Stimulated activated CD8-positive, alpha-beta memory T cell treated with anti-CD3 and anti-CD28 coated beads, Interleukin-2, amount 100 ng/mL, for 1 hour (primary cell): ENCODE measurements around the gene CHPT1.
"Not testable (repeated sequence)": the region's sequence is repeated elsewhere in the genome, so short reads cannot be mapped to it uniquely, and the experiment has no call there.

ENCODE experiments used
- DNase-seq, 2 donors: peaks; one replicate each; pipeline ENCODE4 v3.0.0-alpha.2; 2020; ENCODE audit warnings: low read depth in 2 of 2

Gene CHPT1

GRCh38 chr12:101697197-101697929 lies at the start of gene CHPT1:
CHPT1 (plus strand) TSS chr12:101697640; CDS start chr12:101697862, 222 bp downstream.
- DNase-seq: peak; percentile 20 to 37

- DNase-seq: no peak
Measured at GRCh38 chr12:101647711-101648110, 49.7 kb upstream of the CHPT1 start.

DNA sequence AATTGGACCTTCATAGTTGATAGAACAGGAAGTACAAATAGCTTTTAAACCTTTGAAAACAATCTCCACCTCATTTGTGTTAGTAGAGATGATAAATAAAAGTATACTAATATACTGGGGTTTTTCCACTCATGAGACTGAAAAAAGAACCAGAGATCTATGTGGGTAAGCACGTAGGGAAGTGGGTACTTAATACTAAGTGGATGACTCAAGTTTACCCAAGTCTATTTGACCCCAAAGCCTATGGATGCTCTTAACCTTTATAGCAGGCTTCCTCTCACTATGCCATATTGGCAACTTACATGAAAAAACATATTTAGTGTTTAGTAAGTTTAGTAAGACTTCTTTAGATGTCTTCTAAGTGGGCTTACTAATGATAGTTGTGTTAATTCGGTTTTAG lies 49.2 kb upstream of the CHPT1 start:
- DNase-seq: no peak

- DNase-seq: no peak
Measured at GRCh38 chr12:101650346-101651117, 46.9 kb upstream of the CHPT1 start.

DNA sequence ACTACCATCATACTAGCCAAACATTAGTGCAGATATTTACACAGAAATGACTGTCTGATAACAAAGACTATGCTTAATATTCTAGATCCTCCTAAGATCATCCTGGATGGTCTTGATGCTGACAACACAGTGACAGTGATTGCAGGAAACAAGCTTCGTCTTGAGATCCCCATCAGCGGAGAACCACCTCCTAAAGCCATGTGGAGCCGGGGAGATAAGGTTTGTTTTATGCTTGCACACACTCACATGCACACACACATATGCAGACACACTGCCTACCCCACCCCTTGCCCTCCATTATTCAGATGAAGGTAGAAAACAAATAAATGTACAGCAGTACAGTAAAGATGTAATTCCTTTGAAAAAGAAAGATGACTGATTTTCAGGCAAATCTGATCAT lies 44.4 kb upstream of the CHPT1 start:
- no peak for DNase-seq

DNA sequence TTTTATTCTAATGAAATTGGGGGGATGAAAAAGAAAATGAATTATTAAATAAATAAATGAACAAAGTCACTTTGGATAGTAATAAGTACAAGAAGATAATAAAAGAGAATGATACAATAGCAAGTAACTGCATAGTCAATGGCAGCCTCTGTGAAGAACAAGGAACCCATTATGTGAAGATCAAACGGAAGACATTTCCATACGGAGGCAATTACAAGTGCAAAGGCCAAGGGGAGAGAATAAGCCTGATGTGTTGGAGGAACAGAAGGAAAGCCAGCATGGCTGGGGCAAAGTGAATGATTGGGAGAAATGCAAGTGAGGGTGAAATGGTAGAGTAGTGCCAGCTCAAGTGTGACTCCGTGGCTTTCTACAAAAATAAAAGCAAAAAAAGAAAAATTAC lies 43.9 kb upstream of the CHPT1 start:
- DNase-seq: no peak

- DNase-seq: no peak
Measured at GRCh38 chr12:101654442-101654841, 43.0 kb upstream of the CHPT1 start.

DNA sequence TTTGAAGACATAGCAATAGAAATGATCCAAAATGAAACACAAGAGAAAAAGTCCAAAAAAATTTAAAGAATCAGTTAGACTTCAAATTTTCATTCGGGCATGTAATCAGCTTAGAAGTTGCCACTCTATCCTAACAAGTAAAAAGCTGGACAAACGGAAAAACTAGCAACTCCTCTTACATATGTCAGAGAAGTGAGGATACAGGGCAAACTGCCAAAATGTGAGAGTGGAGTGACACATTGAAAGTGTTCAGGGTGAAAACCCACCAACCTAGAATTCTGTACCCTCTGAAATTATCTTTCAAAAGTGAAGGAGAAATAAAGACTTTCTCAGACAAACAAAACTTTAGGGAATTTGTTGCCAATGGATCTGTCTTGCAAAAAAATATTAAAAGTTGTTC lies 42.0 kb upstream of the CHPT1 start:
- no peak for DNase-seq

DNA sequence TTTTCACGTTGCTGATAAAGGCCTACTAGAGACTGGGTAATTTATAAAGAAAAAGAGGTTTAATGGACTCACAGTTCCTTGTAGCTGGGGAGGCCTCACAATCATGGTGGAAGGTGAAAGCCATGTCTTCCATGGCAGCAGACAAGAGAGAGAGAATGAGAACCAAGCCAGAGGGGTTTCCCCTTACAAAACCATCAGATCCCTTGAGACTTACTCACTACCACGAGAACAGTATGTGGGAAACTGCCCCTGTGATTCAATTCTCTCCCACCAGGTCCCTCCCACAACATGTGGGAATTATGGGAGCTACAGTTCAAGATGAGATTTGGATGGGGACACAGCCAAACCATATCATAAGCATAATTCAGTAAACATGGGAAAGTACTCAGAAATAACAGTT lies 36.8 kb upstream of the CHPT1 start:
- not testable (repeated sequence) for DNase-seq

DNA sequence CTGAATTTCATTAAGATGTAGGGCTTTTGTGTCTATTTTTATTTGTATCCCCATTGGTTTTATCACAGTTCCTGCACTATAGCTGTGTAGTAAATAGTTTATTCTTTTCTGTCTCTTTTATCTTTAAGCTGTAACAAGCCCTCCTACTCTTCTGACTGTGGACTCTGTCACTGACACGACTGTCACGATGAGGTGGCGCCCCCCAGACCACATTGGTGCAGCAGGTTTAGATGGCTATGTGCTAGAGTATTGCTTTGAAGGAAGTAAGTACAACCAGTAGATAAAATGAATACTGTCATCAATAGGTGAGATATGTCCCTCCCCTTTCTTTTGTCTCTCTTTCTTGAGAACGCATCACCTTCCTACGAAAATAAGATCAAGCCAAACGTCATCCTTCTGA lies 34.1 kb upstream of the CHPT1 start:
- no peak for DNase-seq

DNA sequence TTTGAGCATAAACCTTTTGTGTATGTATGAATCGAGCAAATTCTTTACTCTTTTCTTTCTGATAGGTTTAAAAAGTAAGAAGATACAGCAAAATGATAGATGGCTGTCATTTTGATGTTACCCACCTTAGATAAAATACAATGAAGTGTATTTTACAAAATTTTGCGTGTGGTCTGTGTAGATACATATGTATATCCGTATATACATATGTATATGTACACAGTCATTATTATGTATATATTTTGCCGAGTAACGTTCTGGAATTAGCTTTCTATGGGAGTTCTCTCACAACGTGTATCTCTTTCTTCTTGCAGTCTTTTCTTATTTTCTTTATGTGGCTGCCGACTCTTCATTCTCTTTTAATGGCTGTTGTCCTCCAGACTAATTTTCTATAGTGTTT lies 32.4 kb upstream of the CHPT1 start:
- no peak for DNase-seq

DNA sequence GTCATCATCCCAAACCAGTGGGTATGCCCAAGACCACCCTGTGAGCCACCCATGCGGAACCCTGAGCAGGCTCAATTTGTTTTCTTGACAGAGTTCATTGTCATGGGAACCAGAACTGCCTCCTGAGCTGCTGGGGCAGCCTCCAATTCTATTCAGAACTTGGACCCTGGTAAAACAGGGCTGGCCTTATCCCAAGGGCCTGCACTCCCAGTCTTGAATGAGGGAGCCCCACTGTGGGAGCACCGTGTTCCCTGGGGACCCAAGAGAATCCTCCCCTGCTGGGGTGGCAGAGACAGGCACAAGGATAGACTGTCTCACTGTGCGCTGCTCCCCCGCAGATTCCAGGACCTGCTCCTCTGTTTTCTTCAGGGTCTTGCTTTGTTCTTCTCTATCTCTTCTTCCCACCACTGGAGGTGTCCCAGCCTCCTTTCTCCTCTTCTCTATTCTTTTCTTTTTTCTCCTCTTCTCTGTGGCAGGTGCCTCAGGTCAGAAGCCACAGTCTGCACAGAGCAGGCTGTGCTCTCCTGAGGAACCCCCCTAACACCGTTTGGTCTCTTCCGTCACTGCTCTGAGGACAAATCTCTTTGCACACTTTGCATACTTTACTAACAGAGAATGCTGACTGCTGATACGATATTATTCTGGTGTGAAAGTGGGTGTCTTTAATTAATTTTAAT lies 31.2 kb upstream of the CHPT1 start:
- DNase-seq: no peak

DNA sequence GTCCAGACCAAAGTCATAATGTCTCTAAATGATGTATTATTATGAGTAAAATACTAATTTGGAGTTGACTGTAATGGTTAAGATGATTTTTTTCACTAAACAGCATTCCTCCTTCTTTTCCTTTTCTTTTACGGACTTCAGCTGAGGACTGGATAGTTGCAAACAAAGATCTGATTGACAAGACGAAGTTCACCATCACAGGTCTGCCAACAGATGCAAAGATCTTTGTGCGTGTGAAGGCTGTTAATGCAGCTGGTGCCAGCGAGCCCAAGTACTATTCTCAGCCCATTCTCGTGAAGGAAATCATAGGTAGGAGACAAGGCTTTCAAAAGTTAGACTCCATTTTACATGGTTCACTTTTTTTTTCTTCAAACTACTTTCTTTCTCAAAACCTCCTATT lies 29.8 kb upstream of the CHPT1 start:
- no peak for DNase-seq

- DNase-seq: no peak
Measured at GRCh38 chr12:101670007-101670671, 27.3 kb upstream of the CHPT1 start.

- DNase-seq: no peak
Measured at GRCh38 chr12:101671157-101671791, 26.2 kb upstream of the CHPT1 start.

- DNase-seq: no peak
Measured at GRCh38 chr12:101671833-101672232, 25.6 kb upstream of the CHPT1 start.

DNA sequence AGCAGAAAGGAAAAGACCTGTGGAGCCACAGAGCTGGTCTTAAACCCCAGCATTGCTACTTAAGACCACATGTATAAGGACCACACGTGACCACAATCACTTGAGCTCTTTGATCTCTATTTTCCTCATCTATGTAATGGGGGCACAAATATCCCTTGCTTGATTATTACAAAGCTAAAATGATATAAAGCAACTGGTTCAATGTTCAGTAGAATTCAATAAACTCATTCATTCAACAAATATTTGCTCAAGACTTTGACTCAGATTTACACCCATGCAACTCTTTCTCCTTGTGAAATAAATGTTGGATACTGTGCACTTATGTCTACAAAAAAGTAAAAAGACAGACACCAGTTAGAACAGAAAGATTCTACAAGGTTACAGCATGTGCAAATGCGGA lies 21.9 kb upstream of the CHPT1 start:
- DNase-seq: no peak

- DNase-seq: not testable (repeated sequence)
Measured at GRCh38 chr12:101676497-101676896, 20.9 kb upstream of the CHPT1 start.

DNA sequence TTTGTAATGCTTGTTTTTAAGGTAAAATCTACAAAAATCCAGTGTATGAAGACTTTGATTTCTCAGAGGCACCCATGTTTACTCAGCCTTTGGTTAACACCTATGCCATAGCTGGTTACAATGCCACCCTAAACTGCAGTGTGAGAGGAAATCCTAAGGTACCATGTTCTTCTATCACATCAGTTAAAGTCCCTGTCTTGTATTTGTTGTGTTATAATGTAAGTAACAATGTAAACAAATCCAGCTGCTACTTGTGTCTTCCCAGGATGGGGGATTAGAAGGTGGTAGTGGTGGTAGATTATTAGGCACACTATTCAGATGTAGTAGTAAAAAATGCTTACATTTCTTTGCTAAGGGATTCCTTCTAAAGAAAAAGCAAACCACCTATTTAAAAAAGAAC lies 19.4 kb upstream of the CHPT1 start:
- DNase-seq: no peak

GRCh38 chr12:101680240-101680639 lies 17.2 kb upstream of the CHPT1 start:
- no peak for DNase-seq

DNA sequence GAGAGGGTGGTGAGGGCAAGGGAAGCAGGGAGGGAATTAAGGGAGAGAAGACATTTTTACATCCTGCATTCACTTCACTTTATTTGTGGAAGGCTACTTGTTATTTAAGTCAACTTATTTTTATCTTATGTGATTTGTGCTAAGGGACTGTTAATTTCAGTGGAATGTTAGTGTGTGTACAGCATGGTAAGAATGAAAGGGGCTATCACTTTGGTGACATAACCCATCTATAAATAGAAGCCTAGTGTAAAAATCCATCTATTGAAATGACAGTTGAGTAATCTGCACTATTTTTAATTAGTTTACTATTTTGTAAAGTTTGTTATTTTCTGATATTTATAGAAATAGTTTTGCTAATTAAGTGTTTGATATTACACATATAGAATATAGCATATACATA lies 16.8 kb upstream of the CHPT1 start:
- DNase-seq: no peak

DNA sequence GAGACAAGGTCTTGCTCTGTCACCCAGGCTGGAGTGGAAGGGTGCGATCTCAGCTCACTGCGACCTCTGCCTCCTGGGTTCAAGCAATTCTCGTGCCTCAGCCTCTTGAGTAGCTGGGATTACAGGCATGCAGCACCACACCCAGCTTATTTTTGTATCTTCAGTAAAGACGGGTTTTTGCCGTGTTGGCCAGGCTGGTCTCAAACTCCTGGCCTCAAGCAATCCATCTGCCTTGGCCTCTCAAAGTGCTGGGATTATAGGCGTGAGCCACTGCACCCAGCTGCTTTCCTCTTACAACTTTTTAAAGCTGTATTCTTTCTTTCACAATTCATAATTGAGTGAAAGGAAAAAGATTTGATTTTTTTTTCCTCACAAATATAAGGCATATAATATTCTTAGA lies 15.8 kb upstream of the CHPT1 start:
- not testable (repeated sequence) for DNase-seq
